ENCODE data around the gene TENT5A. TPM values are rescaled to one million over a fixed set of nuclear protein-coding genes. Genes with fewer than 3 reads are reported as not detected.

Gene TENT5A
- total RNA-seq, 2 donors from 2014 or later = 43.6 to 58.2 TPM

DNA sequence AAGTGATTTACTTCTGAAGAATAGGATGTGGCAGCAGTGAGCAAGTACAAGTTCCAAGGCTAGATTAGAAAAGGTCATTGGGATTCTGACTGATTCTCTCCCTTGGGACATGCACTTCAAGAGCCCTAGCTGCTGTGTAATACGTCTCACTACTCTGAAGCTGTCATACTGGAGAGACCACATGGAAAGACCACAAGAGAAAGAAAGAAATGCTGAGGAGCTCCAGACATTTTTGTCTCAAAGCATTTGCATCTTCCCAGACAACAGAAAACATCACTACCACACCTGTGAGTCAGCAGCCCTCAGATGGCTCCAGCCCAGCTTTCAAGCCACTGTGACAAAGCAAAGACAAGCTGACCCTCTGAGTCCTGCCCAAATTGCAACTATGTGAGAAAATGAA lies 20.7 kb downstream of the TENT5A start:
- DNase-seq (ENCODE audit: low spot score) = no peak
- intact Hi-C loops (cut with DNase I) = no loop called here

DNA sequence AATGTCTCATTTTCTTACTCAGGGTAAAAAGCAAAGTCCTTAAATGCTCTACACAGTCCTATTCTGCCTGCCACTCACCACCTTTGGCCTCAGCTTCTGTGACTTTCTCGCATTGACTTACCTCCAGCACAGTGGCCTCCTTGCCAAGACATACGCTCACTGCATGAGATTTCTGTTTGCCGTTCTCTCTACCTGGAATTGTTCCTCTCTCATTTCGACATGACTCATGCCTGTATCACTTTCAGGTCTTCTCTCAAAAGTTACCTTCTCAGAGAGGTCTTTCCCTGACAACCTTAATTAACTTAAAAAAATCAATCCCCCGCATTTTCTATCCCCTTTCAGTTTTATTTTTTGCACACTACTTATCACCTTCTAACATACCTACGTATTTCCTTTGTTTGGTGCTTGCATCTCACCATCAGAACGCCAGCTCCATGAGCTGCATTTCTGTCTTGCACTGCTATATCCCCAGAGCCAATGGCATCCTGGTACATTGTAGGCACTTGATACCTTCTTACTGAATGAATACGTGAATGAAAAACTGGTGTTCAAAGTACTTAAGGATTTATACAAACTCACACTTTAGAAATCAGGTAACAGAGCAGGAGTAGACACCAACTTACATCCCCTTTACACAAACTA lies 24.5 kb downstream of the TENT5A start:
- intact Hi-C loops (cut with DNase I) = no loop called here
- DNase-seq (ENCODE audit: low spot score) = no peak

- no peak for DNase-seq (ENCODE audit: low spot score)
- intact Hi-C loops (cut with DNase I) = no loop called here
Observed at GRCh38 chr6:81725127-81725526, 27.4 kb downstream of the TENT5A start.

- DNase-seq (ENCODE audit: low spot score) = no peak
- intact Hi-C loops (cut with DNase I) = no loop called here
Observed at GRCh38 chr6:81722506-81723223, 29.8 kb downstream of the TENT5A start.

GRCh38 chr6:81720427-81720826 lies 32.1 kb downstream of the TENT5A start:
- intact Hi-C loops (cut with DNase I) = no loop called here
- no peak for DNase-seq (ENCODE audit: low spot score)

DNA sequence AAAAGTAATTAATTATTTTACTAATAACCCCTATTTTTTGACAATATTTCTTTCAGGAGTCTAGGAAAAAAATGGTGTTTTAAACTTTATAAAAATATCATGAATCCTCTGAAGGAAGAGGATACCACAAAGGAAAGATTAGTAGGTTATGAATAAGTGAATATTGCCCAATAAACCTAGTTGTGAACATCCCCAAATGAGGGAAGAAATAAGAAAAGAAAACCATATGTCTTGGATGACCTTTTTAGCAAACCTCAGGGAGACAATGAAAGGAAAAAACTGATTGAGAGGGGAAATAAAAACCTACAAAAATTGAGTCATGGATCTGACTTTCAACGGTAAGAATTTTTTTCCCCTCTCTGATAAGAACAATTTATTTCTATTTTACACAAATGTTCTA lies 34.4 kb downstream of the TENT5A start:
- intact Hi-C loops (cut with DNase I) = no loop called here
- no peak for DNase-seq (ENCODE audit: low spot score)

- intact Hi-C loops (cut with DNase I) = no loop called here
- DNase-seq (ENCODE audit: low spot score) = no peak
Observed at GRCh38 chr6:81714684-81715083, 37.8 kb downstream of the TENT5A start.

DNA sequence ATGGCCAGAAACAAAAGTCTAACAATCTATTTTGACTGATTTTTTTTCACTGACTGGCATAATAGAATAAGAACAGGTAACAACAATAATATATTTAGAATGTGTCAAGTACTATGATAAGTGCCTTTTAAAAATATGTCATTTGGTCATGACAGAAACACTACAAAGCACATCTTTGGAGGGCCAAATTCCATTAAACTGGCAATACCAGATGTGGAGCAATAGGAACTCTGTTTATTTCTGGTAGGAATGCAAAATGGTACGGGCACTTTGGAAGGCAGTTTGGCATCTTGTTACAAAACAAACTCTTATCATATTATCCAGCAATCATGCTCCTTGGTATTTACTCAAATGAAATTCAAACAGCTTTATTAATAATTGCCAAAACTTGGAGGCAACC lies 39.3 kb downstream of the TENT5A start:
- intact Hi-C loops (cut with DNase I) = no loop called here
- DNase-seq (ENCODE audit: low spot score) = no peak

DNA sequence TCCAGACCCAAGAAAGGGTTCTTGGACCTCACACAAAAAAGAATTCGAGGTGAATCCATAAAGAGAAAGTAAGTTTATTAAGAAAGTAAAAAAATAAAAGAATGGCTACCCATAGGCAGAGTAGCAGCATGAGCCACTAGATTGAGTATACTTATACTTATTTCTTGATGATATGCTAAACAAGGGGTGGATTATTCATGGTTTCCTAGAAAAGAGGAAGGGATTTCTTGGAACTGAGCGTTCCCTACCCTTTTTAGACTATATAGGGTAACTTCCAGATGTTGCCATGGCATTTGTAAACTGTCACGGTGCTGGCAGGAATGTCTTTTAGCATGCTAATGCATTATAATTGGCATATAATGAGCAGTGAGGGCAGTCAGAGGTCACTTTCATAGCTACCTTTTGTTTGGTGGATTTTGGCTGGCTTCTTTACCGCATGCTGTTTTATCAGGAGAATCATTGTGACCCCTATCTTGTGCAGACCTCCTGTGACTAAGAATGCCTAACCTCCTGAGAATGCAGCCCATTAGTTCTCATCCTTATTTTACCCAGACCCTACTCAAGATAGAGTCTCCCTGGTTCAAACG lies 44.3 kb downstream of the TENT5A start:
- no peak for DNase-seq (ENCODE audit: low spot score)
- intact Hi-C loops (cut with DNase I) = no loop called here

DNA sequence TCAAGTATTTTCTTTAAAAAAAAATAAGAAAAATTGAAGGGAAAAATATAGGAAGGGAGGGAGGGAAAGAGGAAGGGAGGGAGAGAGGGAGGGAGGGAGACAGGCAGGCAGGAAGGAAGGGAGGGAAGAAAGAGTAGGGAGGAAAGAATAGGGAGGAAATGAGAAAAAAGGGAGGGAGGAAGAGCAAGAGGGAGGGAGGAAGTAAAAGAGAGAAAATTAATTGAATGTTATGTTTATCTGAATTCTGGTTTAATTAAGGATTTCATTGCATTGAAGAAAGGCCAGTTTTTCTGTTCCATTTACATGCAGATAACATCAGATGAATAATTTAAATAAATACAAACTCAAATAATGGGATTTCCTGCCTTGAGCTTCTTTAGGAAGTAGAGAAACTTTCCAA lies 47.8 kb downstream of the TENT5A start:
- intact Hi-C loops (cut with DNase I) = no loop called here
- DNase-seq (ENCODE audit: low spot score) = no peak

- no peak for DNase-seq (ENCODE audit: low spot score)
- intact Hi-C loops (cut with DNase I) = no loop called here
Observed at GRCh38 chr6:81700414-81700813, 52.1 kb downstream of the TENT5A start.

DNA sequence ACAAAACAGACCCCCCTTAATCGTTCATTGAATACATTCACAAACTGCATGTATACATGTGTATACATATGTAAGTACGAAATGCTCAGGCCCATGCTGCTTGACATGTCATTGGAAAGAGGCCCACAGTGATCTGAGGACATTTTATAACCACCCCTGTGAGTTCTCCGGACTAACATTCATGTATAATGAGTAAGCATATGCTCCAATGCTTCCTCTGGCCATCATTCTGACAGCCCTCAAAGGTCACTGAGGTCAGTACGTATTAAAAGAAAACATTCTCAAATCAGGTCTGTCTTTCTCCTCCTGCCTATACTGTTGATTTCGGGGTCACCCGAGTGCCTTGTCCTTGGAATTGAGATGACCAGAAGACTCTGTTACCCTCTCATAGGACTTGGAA lies 54.9 kb downstream of the TENT5A start:
- no peak for DNase-seq (ENCODE audit: low spot score)
- intact Hi-C loops (cut with DNase I) = no loop called here

- no peak for DNase-seq (ENCODE audit: low spot score)
- intact Hi-C loops (cut with DNase I) = no loop called here
Observed at GRCh38 chr6:81696524-81696923, 56.0 kb downstream of the TENT5A start.

Measured in posterior vena cava (tissue), 2 donors.